Activated CD8-positive, alpha-beta memory T cell treated with anti-CD3 and anti-CD28 coated beads for 1 hour (primary cell): ENCODE results near the gene PCYOX1L.

Experiments used
- DNase-seq, 2 donors: peaks; one replicate each; pipeline ENCODE4 v3.0.0-alpha.2; 2020; ENCODE audit warnings: low read depth in 1 of 2; ENCODE audit errors: extremely low read depth in 1 of 2

The PCYOX1L gene

GRCh38 chr5:149357370-149358293 is at the start of gene PCYOX1L:
Gene PCYOX1L, plus strand, starts transcription at chr5:149358046. Its CDS starts 23 bp downstream, at chr5:149358069.
- DNase-seq: peak; percentile 71 to 97

DNA sequence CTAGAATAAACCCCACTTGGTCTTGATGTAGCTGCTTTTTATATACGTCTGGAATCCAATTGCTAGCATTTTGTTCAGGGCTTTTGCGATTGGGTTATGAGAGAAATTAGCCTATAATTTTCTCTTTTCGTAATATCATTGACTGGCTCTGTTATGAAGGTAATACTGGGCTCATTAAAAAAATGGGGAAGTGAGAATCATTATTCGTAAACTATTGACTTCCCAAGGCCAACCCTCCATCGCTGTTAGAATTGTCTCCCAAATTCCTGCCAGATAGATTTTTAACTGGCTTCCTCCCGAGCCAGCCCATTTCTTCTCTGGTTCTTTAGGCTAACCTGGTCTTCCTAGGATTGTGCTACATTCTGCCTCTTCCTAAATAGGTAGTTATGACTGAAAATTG is 48.5 kb upstream of the PCYOX1L start:
- no peak for DNase-seq

DNA sequence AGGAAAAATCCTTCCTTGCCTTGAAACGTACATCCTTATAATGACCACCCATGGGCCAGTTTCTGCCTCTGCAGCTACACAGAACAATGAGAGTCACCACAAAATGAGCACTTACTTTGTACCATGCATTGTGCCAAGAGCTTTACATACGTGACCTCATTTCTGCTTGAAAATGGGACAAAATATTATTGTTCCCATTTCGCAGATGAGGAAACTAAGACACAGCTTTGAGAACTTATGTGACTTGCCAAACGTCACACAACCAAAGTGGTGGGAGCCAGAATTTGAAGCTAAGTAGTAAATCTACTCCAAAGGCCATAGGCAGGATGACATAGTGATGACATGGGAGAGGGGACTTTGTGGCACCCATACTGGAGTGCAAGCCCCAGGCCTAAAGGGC is 47.4 kb upstream of the PCYOX1L start:
- DNase-seq: no peak

DNA sequence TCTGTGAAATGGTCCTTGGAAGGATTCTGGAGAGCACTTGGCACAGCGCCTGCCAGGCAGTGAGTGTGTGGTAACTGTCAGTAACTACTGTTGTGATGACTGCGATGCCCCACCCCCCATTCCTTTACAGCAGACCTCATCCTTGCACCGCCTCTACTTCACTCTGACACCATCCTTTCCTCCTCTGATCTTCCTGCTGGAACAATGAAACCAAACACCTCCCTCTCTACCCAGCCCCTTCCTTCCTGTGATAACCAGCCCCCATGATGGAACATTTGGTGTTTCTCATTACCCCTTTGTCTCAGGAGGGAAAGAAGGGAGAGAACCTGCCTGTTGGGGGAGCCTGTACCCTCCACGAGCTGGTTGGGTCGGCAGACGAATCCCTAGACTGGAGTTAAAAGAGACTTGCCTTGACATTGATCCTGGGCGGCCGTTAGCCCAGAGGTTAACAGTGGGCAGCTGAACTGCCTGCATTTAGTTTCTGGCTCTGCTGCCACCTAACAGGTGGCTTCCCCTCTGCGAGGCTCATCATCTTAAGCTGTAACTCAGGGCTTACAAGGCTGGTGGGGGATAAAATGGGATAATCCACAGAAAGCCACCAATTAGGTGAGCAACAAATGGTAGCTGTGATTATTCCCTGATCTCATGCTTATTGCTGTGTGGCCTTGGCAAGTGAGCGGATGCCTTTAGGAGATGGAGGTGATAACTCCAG is 46.7 kb upstream of the PCYOX1L start:
- no peak for DNase-seq

DNA sequence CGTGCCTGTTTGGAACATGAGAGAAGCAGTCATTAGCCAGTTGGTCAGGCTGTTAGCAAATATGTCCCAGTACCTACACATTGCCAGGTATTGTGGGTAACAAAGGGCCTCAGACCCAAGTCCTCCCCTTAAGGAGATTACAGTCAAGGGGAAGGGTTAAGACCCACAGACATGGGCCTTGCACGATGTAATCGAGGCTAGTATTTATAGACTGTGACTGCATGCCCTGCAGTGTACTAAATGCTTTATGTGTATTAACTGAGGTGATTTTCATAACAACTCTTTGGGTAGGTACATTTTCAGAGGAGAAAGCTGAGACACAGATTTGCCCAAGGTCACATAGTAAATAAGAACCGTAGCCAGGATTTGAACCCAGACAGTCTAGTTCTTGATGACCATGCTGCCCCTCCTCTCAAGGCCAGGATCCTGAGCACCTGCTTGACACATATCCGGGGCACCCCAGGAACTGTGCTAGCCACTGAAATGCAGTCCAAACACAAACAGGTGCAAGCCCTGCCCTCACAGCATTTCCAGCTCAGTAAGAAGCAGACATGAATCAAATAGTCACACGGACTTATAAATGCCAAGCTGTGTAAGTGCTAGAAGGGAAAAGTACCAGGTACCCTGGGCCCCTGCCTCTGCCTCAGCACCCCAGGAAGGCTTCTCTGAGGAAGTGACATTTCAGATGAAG is 44.5 kb upstream of the PCYOX1L start:
- DNase-seq: no peak

- no peak for DNase-seq
Observed at GRCh38 chr5:149314571-149315111, 43.2 kb upstream of the PCYOX1L start.

DNA sequence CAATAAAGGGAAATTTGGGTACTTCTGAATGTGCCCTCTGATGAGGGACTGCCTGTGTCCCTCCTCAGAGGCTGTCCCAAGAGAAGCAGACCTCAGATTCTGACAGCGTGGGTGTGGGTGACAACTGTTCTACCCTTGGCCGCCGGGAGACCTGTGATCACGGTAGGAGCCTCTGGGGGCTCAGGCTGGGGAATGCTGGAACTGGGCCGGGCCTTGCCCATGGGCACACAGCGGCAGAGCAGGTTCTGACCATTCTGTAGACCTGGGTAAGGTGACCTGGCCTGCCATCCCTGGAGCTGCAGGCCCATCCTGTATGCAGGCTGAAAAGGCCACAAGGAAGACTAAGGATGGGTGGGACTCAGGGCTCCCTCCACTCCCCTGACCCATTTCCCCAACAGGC is 42.1 kb upstream of the PCYOX1L start:
- DNase-seq: no peak

DNA sequence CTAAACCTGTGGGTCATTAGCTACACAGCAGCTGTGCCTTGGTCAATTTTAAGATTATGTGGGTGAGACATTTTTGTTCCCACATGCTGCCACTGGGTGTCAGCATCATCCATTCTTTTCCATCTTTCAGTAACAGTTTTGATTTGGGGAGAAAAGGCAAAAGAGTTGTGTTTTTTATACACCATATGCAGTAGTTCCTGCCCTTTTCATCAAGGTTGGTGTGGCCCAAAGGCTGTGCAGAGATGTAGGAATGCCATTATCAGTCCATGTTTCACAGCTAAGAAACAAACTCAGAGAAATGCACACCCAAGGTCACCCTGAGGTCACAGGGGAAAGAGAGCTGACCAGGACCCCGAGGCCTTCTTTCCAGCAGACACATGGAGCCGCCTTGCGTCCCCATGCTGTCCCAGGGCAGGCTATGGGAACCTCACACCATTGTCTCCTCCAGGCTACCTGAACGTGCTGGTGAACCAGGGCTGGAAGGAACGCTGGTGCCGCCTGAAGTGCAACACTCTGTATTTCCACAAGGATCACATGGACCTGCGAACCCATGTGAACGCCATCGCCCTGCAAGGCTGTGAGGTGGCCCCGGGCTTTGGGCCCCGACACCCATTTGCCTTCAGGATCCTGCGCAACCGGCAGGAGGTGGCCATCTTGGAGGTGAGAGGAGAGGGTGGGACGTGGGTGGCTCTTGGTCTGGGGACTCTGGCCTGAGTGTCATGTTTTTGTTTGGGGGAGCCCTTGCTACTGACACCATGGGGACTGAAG is 40.4 kb upstream of the PCYOX1L start:
- peak in 1 of 2 donors; percentile 13 for DNase-seq

DNA sequence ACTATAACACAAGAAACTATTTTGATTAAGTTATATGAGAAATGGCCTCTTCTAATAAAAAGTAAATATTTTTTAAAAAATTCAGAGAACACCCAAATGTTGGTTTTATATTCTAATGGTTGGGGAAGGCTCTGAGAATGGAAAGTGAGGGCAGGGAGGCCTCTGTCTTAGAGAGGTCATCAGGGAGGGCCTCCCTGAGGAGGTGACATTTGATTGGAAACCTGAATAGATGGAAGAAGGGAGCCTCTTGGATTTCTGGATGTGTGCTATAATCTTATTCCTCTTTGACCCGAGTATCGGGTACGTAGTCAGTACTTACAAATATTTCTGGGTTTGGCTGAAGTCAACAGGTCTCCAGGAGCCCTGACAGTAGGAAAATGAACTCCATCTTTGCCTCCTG is 38.7 kb upstream of the PCYOX1L start:
- no peak for DNase-seq

DNA sequence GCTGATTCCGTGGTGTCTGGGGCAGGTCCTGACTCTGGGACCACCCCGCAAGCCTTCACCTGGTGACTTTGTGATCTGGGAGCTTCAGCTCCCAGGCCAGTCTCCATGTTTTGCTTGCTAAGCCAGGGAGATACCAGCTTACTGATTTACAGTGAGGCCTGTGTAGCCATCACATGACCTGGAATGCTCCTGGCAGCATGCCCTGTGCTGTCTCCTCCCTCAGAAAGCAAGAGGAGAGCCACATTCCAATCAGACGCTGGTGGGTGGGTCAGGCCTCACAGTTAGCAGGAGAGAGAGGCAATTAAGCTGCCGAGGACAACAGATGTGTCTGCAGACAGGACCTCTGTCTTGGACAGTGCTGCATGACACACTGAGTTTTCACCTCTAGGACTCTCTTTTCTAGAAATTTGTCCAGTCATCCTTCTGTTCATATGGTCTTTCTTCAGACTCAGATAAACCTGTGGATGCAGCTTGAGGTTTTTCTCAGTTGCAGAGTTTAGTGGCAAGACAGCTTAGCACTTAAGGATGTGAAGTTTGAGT is 37.0 kb upstream of the PCYOX1L start:
- no peak for DNase-seq

- no peak for DNase-seq
Observed at GRCh38 chr5:149322518-149322917, 35.3 kb upstream of the PCYOX1L start.

DNA sequence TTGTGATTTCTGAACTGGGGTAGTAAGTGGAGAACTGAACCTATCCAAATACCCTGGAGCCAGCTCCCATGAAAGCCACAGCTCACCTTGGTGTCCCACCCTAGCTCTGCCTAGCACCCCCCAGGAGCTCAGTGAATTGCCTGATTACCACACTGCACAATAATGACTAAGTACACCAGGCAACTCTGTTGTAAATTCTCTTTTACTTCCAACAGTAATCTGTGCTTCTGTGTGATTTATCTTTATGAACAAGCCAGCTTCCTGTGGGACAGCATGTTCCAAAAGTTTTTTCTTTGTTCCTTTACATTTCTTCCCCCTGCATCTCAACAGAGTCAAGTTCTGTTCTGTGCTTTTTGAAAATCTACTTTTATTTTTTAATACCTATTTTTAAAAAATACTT is 34.6 kb upstream of the PCYOX1L start:
- no peak for DNase-seq

DNA sequence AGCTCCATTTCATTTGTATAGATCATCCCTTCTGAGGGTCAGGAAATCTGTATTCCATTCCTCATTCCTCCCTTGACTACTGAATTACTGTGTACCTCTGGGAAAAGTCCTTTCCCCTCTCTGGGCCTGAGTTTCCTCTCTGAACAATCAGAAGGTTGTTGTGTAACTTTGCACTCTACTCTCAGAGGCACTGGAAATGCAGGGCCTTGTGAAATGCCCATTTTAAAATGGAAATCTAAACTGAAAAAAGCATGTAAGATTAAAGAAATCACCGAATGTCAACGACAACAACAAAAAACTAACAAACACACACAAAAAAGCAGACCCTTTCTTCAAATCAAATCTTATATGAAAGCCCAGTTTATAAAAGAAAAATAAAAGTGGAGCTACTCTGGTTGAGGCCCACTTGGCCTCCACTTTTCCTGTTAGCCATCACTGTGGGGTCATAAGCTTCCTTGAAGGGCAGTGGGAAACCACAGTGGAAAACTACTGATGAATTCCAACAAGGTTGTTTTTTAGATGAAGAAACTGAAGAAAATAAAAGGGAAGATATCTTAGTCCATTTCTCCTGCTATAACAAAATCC is 34.1 kb upstream of the PCYOX1L start:
- DNase-seq: no peak

- DNase-seq: no peak
Observed at GRCh38 chr5:149324641-149325040, 33.2 kb upstream of the PCYOX1L start.

DNA sequence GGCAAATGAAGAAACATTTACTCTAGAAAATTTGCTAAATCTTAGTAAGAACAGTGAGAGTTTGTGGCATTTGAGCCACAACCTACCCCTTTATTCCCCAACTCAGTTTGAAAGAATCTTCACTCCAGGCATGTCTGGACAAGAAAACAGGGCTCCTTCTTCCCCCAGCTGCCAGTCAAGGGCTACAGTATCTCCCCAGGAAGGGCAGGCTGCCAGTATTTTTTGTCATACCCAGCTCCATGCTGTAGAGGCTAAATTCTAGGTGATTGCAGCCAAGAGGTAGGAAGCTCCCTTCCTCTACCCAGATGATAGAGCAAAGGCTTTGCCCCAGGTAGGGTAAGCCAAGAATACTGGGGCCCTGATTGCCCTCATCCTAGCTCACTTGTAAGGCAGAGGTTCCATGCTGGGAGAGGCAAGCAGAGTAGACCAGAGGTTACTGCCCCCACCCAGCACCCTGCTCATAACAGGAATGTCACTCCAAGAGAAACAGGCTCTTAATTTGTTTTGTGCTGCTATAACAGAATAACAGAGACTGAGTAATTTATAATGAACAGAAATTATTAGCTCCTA is 32.6 kb upstream of the PCYOX1L start:
- DNase-seq: no peak

DNA sequence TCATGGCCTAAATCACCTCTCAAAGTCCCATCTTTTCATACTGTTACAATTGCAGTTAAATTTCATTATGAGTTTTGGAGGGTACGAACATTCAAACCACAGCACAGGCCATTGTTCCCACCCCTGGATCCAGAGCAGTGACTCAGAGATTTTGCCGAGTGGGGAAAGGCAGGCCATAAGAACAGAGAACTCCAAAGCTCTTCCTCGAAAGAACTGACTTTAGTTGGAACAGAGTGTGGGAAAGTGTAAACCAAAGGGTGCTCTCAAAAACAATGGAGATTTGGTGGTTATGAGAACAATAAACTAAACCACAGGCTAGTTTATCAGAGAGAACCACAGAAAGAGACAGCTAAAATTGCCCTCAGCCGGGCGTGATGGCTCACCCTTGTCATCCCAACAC is 32.0 kb upstream of the PCYOX1L start:
- no peak for DNase-seq

DNA sequence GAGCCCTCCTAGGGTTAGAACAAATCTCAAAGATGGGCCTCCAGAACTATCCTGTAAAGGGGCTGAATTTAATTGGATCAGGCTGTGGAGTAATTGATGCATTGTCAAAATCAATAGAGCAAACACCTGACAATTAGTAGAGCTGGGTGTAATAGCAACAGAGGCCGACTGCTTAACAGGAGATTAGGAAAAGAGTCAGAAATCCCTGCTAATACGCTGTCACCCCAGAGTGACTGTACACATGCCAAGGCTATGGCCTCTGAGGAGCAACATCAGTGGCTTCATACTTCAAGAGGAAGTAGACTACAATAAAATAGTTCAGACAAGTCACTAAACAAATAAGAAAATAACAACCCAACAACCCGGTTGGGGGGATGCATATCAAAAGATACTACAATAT is 31.2 kb upstream of the PCYOX1L start:
- no peak for DNase-seq

DNA sequence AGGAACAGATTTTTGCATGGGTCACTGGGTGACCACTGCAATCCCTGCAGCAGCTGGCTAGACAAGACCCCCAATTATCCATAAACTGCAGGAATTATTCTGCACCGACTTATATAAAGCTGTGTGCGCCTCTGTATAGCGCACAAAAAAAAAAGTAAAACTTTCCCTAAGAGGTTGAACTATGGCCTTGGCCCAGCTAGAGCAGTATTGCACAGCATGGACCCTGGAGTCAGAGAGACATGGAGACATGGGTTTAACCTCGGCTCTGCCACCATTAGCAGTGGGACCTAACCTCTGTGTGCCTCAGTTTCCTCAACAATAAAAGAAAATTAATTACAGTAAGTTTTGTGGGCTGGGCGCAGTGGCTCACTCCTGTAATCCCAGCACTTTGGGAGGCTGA is 29.7 kb upstream of the PCYOX1L start:
- no peak for DNase-seq

DNA sequence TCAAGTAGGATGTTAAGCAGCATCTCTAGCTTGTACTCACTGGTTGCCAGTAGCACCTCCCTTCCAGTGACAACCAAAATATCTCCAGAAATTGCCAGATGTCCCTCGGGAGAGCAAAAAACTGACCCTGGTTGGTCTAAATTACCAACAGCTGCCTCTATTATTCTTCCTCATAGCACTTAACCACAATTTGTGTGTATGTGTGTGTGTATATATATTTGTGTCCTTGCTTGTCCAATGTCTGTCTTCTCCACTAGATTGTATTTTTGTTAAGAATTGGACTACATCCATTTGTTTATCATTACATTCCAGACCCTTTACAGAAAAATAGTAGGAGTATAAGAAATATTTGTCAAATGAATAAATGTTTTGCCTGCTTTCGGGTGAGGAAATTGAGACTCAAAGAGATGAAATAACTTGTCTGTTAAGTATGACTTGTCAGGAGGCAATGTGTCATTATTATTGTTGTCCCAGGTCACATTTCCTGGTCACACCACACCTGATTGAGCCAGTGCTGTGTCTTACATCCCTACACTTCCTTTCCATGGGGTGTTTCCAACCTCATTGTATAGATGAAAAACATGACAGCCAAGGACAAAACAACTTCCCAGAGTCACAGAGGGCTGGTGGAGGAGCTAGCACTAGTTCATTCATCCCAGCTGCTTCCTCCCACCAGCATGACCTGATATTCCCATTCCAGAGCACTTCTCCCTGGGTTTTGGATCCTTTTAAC is 24.0 kb upstream of the PCYOX1L start:
- DNase-seq: no peak
